Loucy (cell line): ENCODE data around the gene ARRB1.

Source experiments
- H2AFZ ChIP-seq: fragments of 200-600 bp; sonication (generic); 2 replicates; pipeline ENCODE4 v1.6.0; 2016; ENCODE audit warnings: antibody characterized with exemption, mild to moderate bottlenecking, low read length, moderate library complexity
- H3F3A ChIP-seq: fragments of 200-600 bp; 2 replicates; pipeline ENCODE4 v1.6.0; 2016; ENCODE audit warnings: antibody characterized with exemption, low read depth, mild to moderate bottlenecking
- H3K27me3 ChIP-seq: fragments of 200-600 bp; sonication (generic); 2 replicates; pipeline ENCODE4 v1.6.1; 2014; ENCODE audit warnings: low read length, mild to moderate bottlenecking; ENCODE audit not compliant: insufficient read depth, poor library complexity, severe bottlenecking
- H3K36me3 ChIP-seq: fragments of 200-600 bp; sonication (generic); 2 replicates; pipeline ENCODE4 v1.6.1; 2016; ENCODE audit warnings: low read length; ENCODE audit not compliant: insufficient read depth
- H3K4me1 ChIP-seq: fragments of 200-600 bp; sonication (generic); 2 replicates; pipeline ENCODE4 v1.5.1; 2014; ENCODE audit warnings: low read length, mild to moderate bottlenecking; ENCODE audit not compliant: insufficient read depth, poor library complexity, severe bottlenecking
- H3K4me2 ChIP-seq: fragments of 200-600 bp; sonication (generic); 2 replicates; pipeline ENCODE4 v1.6.0; 2014; ENCODE audit warnings: antibody characterized with exemption, low read length, low read depth, mild to moderate bottlenecking; ENCODE audit not compliant: poor library complexity, severe bottlenecking
- H3K4me3 ChIP-seq: fragments of 200-600 bp; sonication (generic); 2 replicates; pipeline ENCODE4 v1.5.1; 2014; ENCODE audit warnings: low read length, mild to moderate bottlenecking, mixed read lengths; ENCODE audit not compliant: poor library complexity, severe bottlenecking
- H3K79me2 ChIP-seq: fragments of 200-600 bp; sonication (generic); 2 replicates; pipeline ENCODE4 v1.6.1; 2014; ENCODE audit warnings: low read length; ENCODE audit not compliant: insufficient read depth
- H3K9ac ChIP-seq: fragments of 200-600 bp; sonication (generic); 2 replicates; pipeline ENCODE4 v1.6.0; 2014; ENCODE audit warnings: mild to moderate bottlenecking, low read depth, low read length, moderate library complexity; ENCODE audit not compliant: poor library complexity, severe bottlenecking
- H3K9me2 ChIP-seq: fragments of 200-600 bp; sonication (generic); replicated peaks from 2 replicates; pipeline ENCODE4 v1.6.1; 2016; ENCODE audit warnings: low read depth, low read length, mixed read lengths
- H3K9me3 ChIP-seq: fragments of 200-600 bp; sonication (generic); 2 replicates; pipeline ENCODE4 v1.6.1; 2014; ENCODE audit warnings: mild to moderate bottlenecking, antibody characterized with exemption, low read length, low read depth; ENCODE audit not compliant: insufficient read depth
- H4K20me1 ChIP-seq: fragments of 200-600 bp; sonication (generic); 2 replicates; pipeline ENCODE4 v1.6.0; 2014; ENCODE audit warnings: antibody characterized with exemption, low read length, mild to moderate bottlenecking; ENCODE audit not compliant: insufficient read depth, poor library complexity, severe bottlenecking
- EZH2phosphoT487 ChIP-seq: fragments of 200-600 bp; IDR thresholded peaks from 2 replicates; pipeline ENCODE4 v1.6.1; 2018; ENCODE audit warnings: antibody characterized with exemption, mild to moderate bottlenecking, moderate library complexity, borderline replicate concordance
- TF ChIP-seq, protein P1 (sequence below): fragments of 200-600 bp; sonication (generic); conservative IDR thresholded peaks from 2 replicates; pipeline ENCODE4 v1.5.1; 2014; ENCODE audit warnings: mild to moderate bottlenecking, antibody characterized with exemption, low read length

The ARRB1 gene

DNA sequence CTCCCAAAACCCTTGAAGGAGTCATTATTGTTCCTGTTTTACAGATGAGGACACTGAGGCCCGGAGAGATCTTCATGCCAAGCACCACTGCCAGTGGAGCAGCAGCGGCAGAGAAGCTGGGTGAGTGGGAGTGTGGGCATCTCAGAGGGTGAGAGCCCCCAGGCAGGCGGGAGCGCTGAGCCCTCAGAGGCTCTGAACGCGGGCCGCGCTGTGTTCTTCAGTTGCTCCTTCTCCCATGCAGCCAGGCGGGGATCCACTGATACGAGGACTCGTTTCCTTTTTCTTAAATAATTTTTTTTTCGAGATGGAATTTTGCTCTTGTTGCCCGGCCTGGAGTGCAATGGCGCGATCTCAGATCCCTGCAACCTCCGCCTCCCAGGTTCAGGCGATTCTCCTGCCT, 63.9 kb downstream of the ARRB1 start:
- Histone ChIP-seq H3K79me2 (peaks cover 24% of the 10 kb centered on the region; the same call in 1 of the 2 replicates), H2AFZ (no peak overlapping the region), H3K27me3 (no peaks in the 10 kb centered on the region), H3K9me2 (no peaks in the 10 kb centered on the region), H3K9ac (no peak overlapping the region), H3K9me3 (no peaks in the 10 kb centered on the region), H3K4me2 (no peak overlapping the region), H3K4me3 (no peak overlapping the region), H3F3A (no peaks in the 10 kb centered on the region), H3K36me3 (peaks cover 68% of the 10 kb centered on the region; the same call in 1 of the 2 replicates), H3K4me1 (no peaks in the 10 kb centered on the region), H4K20me1 (peaks cover 4% of the 10 kb centered on the region)
- no peak for TF ChIP-seq EZH2phosphoT487
- TF ChIP-seq, protein P1, sequence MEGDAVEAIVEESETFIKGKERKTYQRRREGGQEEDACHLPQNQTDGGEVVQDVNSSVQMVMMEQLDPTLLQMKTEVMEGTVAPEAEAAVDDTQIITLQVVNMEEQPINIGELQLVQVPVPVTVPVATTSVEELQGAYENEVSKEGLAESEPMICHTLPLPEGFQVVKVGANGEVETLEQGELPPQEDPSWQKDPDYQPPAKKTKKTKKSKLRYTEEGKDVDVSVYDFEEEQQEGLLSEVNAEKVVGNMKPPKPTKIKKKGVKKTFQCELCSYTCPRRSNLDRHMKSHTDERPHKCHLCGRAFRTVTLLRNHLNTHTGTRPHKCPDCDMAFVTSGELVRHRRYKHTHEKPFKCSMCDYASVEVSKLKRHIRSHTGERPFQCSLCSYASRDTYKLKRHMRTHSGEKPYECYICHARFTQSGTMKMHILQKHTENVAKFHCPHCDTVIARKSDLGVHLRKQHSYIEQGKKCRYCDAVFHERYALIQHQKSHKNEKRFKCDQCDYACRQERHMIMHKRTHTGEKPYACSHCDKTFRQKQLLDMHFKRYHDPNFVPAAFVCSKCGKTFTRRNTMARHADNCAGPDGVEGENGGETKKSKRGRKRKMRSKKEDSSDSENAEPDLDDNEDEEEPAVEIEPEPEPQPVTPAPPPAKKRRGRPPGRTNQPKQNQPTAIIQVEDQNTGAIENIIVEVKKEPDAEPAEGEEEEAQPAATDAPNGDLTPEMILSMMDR = no peak

DNA sequence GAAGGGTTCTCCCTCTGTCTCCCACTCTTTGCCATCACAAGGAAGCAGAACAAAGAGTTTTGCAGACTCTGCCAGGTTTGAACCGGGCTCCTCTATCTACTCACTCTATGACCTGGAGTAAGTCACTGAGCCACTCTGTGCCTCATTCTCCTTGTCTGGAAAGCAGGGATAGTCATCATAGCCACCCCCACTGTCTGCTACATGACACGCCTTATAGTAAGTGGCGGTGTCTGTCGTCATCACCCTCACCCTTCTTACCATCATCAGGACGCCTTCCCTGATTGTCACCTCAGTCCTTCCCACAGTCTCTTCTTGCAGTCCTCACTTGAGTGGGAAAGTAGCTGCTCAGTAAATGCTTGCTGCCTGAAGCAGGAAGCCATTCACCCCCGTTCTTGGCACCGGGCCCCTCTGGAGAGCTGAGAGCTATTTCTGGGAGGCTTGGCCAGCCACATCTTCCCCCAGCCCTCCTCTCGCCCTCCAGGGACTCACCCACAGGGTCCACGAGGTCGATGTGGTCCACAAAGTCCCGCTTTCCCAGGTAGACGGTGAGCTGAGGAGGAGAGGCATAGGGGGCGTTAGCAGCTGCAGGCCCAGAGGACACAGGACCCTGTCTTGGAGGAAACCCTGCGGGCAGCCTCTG, 64.5 kb downstream of the ARRB1 start:
- H3K9ac ChIP-seq = no peak overlapping the region

DNA sequence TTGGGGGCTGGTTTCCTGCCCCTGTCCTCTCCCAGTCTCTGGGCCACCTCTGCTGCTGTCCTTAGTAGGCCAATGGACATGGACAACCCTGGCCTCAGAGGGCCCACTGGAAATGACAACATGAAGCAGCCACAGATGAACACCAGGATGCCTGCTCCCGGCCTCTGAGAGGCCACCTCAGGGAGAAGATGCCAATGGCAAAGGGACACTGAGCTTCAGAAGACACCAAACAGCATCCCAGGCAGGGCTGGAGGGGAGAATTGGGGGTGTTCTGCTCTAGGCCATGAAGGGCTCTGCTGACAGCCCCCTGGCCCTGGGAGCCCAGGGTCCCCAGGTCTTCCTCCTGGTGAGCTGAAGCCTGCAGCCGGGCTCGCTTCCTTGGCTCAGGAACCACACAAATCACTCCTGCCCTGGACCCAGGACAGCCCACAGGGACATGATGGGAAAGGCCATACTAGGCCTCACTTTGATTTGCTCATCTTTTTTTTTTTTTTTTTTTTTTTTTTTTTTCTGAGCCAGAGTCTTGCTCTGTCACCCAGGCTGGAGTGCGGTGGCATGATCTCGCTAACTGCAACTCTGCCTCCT, 65.6 kb downstream of the ARRB1 start:
- no peaks in the 10 kb centered on the region for H3K4me1 ChIP-seq
- no peaks in the 10 kb centered on the region for H3F3A ChIP-seq
- H3K27me3 ChIP-seq = no peaks in the 10 kb centered on the region
- no peak overlapping the region for H3K4me2 ChIP-seq
- TF ChIP-seq, protein P1 = no peak
- TF ChIP-seq EZH2phosphoT487 = no peak
- no peak overlapping the region for H3K9ac ChIP-seq
- H3K9me2 ChIP-seq = no peaks in the 10 kb centered on the region
- no peaks in the 10 kb centered on the region for H3K9me3 ChIP-seq
- no peak overlapping the region for H3K4me3 ChIP-seq
- H4K20me1 ChIP-seq = no peaks in the 10 kb centered on the region
- H2AFZ ChIP-seq = no peak overlapping the region
- H3K79me2 ChIP-seq = peaks cover 10% of the 10 kb centered on the region; the same call in 1 of the 2 replicates
- peaks cover 82% of the 10 kb centered on the region; the same call in 1 of the 2 replicates for H3K36me3 ChIP-seq

More for the DNA sequence above, 64.5 kb downstream of the ARRB1 start:
- Histone ChIP-seq H3K9me3 (no peaks in the 10 kb centered on the region), H3K4me2 (no peak overlapping the region), H3K9me2 (no peaks in the 10 kb centered on the region), H3K27me3 (no peaks in the 10 kb centered on the region), H3K79me2 (peaks cover 20% of the 10 kb centered on the region; the same call in 1 of the 2 replicates), H3K4me3 (no peak overlapping the region), H2AFZ (no peak overlapping the region), H3K4me1 (no peaks in the 10 kb centered on the region), H4K20me1 (no peaks in the 10 kb centered on the region), H3F3A (no peaks in the 10 kb centered on the region), H3K36me3 (peaks cover 75% of the 10 kb centered on the region; the same call in 1 of the 2 replicates)
- TF ChIP-seq, protein P1 = no peak
- no peak for TF ChIP-seq EZH2phosphoT487
